ENCODE measurements around the gene TRAF2.

The TRAF2 gene

GRCh38 chr9:136920069-136920468 is 33.8 kb downstream of the TRAF2 start:
- no peak for DNase-seq (ENCODE audit: low read depth, low spot score)
- in situ Hi-C loops (cut with HindIII; ENCODE audit: low sequenced_read_pairs), result no loop called here
- no peak overlapping the region for H3K4me3 ChIP-seq (ENCODE audit: low read depth, low read length)
- no peak for TF ChIP-seq CTCF (IDR thresholded peaks at IDR 0.05; ENCODE audit: low read depth, low read length)

- no peak for DNase-seq (ENCODE audit: low read depth, low spot score)
- TF ChIP-seq CTCF (IDR thresholded peaks at IDR 0.05; ENCODE audit: low read depth, low read length), result no peak
- H3K4me3 ChIP-seq (ENCODE audit: low read depth, low read length), result no peak overlapping the region
- in situ Hi-C loops (cut with HindIII; ENCODE audit: low sequenced_read_pairs), result no loop called here
Measured at GRCh38 chr9:136920734-136921231, 34.5 kb downstream of the TRAF2 start.

GRCh38 chr9:136921307-136921706 is 35.0 kb downstream of the TRAF2 start:
- no peak overlapping the region for H3K4me3 ChIP-seq (ENCODE audit: low read depth, low read length)
- in situ Hi-C loops (cut with HindIII; ENCODE audit: low sequenced_read_pairs), result no loop called here
- no peak for DNase-seq (ENCODE audit: low read depth, low spot score)
- no peak for TF ChIP-seq CTCF (IDR thresholded peaks at IDR 0.05; ENCODE audit: low read depth, low read length)

GRCh38 chr9:136921718-136922117 is 35.4 kb downstream of the TRAF2 start:
- DNase-seq (ENCODE audit: low read depth, low spot score), result no peak
- TF ChIP-seq CTCF (IDR thresholded peaks at IDR 0.05; ENCODE audit: low read depth, low read length), result no peak
- in situ Hi-C loops (cut with HindIII; ENCODE audit: low sequenced_read_pairs), result no loop called here
- H3K4me3 ChIP-seq (ENCODE audit: low read depth, low read length), result no peak overlapping the region

- no peak for DNase-seq (ENCODE audit: low read depth, low spot score)
- TF ChIP-seq CTCF (IDR thresholded peaks at IDR 0.05; ENCODE audit: low read depth, low read length), result no peak
- H3K4me3 ChIP-seq (ENCODE audit: low read depth, low read length), result no peak overlapping the region
- in situ Hi-C loops (cut with HindIII; ENCODE audit: low sequenced_read_pairs), result no loop called here
Measured at GRCh38 chr9:136922540-136922939, 36.2 kb downstream of the TRAF2 start.

GRCh38 chr9:136923881-136924280 is 37.6 kb downstream of the TRAF2 start:
- TF ChIP-seq CTCF (IDR thresholded peaks at IDR 0.05; ENCODE audit: low read depth, low read length), result no peak
- no peak overlapping the region for H3K4me3 ChIP-seq (ENCODE audit: low read depth, low read length)
- DNase-seq (ENCODE audit: low read depth, low spot score), result no peak
- in situ Hi-C loops (cut with HindIII; ENCODE audit: low sequenced_read_pairs), result no loop called here

Data from astrocyte of the spinal cord (primary cell).